CD4-positive, alpha-beta T cell treated with Interleukin-15 for 4 hours (primary cell): Measurements from ENCODE around the gene DNAJB13.
"Not testable (repeated sequence)": the region's sequence is repeated elsewhere in the genome, so short reads cannot be mapped to it uniquely, and the experiment has no call there.

Source experiments
- DNase-seq: peaks from one replicate; pipeline ENCODE4 v3.0.0-alpha.2; 2020; ENCODE audit warnings: low spot score

The DNAJB13 gene, protein sequence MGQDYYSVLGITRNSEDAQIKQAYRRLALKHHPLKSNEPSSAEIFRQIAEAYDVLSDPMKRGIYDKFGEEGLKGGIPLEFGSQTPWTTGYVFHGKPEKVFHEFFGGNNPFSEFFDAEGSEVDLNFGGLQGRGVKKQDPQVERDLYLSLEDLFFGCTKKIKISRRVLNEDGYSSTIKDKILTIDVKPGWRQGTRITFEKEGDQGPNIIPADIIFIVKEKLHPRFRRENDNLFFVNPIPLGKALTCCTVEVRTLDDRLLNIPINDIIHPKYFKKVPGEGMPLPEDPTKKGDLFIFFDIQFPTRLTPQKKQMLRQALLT

DNA sequence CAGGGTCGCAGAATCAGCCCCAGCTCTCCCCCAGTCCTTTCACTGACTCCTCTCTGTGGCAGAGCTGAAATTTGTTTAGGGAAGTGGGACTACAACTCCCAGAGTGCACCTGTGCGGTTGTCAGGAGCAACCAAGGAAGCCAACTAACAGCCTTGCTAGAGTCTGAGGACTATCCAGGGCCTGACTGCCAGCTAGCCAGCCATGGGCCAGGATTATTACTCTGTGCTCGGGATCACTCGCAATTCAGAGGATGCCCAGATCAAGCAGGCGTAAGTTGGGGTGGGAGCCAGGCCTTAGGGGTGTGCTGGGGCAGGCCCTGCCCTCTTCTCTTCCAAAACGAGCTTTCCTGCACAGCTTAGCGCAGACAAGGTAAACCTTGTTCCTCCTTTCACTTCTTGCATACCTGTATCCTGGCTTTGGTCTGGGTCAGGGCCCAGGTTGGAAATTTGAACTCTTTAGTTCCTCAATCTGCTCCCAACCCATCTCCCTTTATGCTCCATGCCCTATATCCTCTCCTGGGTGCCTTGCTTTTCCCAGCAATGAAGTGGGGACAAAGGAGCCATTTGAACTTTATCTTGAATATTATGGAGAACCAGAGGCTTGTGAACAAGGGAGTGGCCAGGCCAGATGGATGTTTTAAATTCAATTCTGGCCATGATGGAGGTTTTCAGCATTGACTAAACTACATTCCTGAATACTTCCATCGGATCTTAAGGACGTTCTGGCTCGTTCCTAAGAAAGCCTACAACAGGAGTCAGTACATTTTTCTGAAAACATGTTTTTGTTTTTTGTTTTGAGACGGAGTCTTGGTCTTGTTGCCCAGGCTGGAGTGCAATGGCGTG is at the start of gene DNAJB13:
TSS of gene DNAJB13 (plus strand) at position 158 of the 842 bp plus-strand sequence. CDS start at position 202, 44 bp downstream.
- DNase-seq = no peak

DNA sequence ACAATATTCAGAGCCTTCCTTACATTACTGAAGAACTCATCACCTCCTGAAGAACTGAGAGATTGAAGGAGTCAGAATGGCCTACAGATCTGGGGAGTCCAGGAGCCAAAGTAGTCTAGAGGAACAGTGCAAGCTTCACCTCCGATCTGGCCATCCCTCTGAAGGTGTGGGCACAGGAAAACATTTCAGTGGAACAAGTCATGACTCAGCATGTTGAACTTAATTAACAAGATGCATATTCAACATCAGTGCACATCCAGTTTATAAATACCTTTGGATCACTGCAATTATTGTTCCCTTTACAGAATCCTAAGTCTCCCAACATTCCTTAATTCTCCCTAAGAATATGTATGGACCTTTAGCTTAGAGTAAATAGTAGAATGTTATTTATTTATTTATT is 48.5 kb upstream of the DNAJB13 start:
- DNase-seq = no peak

DNA sequence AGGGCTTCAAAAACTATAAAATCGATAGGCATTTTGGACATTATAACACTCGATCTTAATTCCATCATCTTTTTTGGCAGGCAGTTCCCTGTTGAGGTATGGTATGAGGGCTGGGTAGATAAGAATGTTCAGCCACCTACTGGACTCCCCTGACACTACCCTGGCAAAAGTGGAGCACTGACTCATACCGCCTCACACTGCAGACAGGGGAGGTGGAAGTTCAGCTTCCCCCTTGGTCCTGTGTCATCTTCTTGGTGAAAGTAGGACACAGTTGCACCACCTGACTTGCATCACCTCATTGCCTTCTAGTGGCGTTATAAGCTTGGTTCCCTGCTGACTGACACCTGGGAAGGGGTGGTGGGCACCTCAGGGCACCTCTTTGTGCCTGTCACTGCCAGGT is 43.6 kb upstream of the DNAJB13 start:
- peak; percentile 1 for DNase-seq

DNA sequence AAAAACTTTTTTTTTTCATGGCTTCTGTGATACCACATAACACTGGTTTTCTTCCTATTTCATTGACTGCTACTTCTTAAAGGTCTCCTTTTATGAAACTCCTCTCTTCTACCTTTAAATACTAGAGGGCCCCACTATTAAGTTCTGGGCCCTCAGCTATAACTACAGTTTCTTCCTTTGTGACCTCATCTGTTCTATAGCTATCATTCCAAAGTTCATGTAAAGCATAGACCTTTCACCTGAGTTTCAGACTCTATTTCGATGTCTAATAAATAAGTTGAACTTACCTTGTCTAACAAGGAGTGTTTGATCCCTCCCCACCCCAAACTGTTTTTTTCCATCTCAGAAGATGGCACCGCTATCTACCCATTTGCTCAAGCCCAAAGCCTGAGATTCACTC is 38.8 kb upstream of the DNAJB13 start:
- no peak for DNase-seq

DNA sequence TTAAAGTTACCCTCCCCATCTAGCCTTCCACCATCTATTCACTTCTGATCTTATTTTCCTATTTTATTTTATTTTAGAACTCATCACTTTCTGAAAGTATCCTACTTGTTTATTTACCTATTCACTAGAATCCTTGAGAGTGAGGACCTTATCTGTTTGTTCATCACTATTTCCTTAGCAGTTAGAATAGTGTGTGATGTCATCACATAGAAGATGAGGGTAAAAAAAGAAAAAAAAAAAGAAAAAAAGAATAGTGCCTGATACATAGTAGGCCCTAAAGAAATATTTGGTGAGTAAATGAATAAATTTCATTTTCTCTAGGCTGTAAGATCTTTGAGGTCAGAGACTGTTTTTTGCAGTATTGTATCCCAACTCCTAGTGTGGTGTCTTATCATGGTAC is 37.4 kb upstream of the DNAJB13 start:
- DNase-seq = no peak

DNA sequence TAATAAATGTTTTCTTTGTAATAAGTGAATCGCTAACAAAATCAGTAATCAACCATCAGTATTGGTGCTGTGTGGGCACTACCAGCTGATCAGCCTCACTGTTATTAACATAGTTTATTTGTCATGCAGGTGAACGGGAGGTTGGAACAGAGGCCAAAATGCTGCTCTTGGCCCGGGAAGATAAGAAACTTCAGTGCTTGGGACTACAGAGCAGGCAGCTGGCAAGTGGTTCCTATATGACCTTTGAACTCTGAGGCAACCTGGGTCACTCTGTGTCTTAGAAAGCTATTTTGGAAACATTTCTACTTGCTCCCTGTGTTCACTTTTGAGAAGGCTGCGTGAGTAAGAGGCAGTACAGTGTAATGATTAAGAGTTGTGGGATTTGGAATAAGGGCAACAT is 36.5 kb upstream of the DNAJB13 start:
- DNase-seq = no peak

DNA sequence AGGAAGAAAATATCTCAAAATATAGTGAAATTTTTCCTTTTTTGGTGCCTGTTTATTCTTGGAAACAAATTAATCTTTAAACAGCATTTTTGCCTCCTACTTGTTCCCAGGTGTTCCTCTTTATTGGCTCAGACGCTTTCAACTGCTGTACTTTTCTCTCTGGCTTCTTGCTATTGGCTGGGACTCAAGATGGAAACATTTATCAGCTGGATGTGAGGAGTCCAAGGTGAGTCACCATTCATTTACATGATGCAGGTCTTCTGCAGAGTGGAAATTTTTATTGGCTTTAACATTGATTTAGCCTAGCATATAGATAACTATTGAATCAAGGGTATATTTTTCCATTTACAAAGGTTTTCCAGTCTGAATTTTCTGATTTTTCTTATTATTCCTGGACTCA is 34.4 kb upstream of the DNAJB13 start:
- DNase-seq = no peak

DNA sequence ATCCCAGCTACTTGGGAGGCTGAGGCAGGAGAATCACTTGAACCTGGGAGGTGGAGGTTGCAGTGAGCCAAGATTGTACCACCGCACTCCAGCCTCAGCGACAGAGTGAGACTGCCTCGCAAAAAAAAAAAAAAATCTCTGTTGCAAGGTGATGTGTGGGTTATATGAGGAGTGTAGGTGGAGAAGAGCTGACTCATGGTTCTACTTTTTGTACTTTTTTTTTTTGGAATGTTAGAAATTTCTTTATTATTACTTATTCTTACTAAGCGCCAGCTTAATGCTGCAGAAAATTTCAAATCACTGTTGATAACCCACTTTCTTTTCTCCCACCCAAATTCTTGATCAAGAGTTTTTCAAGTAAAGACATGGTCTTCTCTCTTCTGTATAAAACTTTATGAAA is 29.6 kb upstream of the DNAJB13 start:
- DNase-seq = no peak

DNA sequence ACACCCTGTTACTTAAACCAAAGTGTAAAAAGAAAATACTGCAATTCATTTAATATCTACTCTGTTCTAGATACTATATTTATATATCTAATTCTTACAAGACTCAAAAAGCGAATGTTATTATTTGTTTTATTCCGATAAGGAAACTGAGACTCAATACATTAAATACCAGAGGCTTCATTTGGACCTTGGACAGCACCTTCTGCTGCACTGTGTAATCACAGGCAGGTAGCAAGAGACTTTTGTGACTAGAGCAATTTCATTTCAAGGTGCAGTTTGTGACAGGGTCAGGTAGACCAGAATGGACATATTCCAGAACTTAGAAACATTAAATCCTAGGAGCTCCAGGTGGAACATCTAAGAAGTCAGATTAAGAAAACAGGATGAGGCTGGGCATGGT is 21.4 kb upstream of the DNAJB13 start:
- no peak for DNase-seq

DNA sequence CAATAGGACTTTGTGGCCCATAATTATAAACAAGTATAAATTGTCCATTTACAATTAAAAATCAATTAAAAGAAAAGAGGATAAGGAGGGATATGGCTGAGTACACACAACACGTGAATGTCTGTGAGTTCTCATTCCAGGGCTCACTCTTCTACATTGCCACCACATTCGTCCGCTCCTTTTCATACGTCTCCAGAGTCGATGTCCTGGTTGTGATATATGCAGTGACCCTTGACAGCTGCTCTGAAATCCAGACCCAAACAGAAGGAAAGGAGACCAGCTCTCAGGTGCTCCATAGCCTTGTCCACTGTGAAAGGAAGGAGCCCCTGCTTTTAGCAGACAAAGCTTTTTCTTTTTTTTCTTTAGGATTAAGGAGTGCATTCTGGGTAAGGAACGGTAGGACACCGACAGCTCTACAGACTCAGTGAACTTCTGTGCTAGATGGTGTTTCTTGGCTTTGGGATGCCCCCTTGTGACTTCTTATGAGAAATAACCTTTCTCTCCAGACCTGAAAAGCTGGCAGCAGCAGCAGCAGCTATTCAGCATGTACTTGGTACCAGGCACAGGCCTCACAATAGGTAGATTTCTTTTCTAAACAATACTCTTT is 19.7 kb upstream of the DNAJB13 start:
- DNase-seq = no peak

DNA sequence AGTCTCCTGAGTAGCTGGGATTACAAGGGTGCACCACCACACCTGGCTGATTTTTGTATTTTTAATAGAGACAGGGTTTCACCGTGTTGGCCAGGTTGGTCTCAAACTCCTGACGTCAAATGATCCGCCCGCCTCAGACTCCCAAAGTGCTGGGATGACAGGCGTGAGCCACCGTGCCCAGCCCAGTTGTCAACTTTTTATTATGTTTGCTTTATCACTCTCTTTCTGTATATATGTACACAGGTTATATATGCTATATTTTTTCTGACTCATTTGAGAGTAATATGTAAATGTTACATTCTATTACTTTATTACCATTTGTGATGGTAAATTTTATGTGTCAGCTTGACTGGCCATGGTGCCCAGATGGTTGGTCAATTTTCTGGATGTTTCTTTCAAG is 18.9 kb upstream of the DNAJB13 start:
- no peak for DNase-seq

DNA sequence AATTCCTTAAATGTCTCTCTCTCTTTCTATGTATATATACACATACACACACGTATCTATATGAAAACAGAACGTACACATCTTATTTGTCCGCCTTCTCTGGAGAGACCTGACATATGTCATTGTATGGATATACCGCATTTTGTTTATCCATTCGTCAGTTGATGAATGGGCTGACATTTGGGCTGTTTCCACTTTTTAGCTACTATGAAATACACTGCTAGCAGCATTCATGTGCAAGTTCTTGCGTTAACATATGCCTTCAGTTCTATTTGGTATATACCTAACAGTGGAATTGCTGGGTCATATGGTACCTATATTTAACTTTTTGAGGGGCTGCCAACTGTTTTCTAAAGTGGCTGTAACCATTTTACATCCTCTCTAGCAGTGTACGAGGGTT is 18.0 kb upstream of the DNAJB13 start:
- DNase-seq = no peak

DNA sequence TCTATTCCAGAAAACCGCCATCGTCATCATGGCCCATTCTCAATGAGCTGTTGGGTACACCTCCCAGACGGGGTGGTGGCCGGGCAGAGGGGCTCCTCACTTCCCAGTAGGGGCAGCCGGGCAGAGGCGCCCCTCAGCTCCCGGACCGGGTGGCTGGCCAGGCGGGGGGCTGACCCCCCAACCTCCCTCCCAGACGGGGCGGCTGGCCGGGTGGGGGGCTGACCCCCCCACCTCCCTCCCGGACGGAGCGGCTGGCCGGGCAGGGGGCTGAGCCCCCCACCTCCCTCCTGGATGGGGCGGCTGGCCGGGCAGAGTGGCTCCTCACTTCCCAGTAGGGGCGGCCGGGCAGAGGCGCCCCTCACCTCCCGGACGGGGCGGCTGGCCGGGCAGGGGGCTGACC is 14.8 kb upstream of the DNAJB13 start:
- DNase-seq = not testable (repeated sequence)

DNA sequence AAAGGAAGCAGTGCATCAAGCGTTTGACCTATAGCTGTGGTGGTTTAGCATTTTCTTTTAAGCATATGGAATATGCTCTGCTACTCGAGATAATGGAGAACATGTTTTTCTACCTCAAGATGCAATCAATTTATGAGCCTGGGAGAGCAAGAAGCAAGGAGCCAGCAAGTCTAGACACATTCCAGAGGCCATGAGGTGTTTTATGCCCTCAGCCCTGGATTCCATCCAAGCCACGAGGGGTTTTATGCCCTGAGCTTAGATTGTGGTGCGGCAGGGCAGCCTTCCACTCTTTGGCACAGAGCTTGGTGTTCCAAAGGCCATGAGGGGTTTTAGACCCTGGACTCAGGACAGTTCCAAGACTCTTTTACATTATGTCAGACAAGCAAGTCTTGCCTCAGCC is 11.7 kb upstream of the DNAJB13 start:
- no peak for DNase-seq

DNA sequence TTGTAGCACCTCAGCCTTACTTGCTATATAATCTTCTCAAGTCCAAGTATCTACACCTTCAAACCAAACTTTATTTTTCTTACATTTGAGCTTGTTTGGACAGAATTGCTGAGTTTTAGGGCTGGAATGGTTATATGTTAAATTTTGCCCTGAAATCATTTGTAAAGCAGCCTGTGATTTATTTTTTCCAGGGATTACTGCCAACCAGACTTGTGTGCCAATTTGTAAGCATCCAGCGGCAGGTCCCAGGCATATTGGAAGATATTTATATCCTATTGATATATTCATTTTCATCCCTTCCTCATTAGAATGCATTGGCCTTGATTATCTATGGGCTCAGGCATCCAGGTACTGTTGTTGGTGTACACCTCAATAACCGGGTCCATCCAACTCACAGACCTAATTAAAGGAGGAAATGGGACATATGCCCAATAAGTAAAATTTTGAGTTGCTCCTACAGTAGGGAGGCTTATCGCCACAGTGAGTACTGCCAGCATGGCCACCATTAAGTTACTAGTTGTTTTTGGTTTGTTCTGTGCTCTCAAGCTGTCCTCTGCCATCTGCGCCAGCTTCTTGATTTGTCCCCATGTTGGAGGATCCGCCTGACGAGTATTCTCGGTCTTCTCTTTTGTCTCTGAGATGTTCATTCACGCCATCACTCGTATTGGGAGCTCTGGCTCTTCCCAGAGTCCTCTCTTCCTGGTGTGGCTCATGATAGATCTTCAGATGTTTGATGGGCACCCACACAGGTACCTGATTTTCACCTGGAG is 9.8 kb upstream of the DNAJB13 start:
- no peak for DNase-seq

DNA sequence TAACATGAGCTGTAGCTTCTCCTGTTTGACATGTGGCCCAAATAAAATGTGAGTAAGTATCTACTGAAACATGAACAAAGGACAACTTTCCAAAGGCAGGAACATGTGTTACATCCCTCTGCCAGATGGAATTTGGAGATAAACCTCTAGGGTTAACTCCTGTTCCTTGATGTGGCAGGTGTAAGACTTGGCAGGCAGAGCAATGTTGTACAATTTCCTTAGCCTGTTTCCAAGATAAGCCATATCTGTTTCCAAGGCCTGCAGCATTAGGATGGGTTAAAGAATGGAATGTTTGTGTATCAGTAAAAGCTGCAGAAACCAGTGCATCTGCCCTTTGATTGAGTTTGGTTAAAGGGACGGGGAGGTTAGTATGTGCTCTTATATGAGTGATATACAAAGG is 8.8 kb upstream of the DNAJB13 start:
- no peak for DNase-seq

DNA sequence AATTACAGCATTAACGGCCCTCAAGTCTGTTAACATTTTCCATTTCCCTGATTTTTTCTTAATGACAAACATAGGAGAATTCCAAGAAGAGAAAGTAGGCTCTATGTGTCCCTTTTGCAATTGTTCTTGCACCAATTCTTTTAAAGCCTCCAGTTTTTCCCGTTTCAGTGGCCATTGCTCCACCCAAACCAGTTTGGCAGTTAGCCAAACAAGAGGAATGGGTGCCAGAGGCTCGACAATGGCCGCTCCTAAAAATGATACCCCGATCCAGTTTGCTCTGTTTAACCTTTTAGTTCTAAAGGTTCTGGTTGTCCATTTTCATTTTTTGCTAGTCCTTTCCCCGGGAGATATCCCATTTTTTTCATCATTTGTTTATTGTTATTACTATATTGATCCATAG is 6.7 kb upstream of the DNAJB13 start:
- DNase-seq = no peak

DNA sequence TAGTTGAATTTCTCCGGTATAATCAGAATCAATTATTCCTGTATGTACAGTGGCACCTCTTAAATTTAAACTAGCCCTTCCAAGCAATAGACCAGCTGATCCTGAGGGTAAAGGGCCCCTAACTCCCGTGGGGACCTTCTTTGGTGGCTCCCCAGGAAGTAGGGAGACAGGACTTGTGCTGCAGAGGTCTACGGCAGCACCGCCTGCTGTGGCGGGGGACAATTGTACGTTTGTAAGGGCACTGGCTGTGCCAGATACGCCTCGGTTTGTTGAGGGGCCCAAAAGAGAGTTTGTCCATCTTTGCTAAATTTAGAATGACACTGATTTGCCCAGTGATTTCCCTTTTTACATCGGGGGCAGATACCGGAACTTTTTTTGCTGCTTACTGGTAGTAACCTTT is 5.9 kb upstream of the DNAJB13 start:
- DNase-seq = no peak

DNA sequence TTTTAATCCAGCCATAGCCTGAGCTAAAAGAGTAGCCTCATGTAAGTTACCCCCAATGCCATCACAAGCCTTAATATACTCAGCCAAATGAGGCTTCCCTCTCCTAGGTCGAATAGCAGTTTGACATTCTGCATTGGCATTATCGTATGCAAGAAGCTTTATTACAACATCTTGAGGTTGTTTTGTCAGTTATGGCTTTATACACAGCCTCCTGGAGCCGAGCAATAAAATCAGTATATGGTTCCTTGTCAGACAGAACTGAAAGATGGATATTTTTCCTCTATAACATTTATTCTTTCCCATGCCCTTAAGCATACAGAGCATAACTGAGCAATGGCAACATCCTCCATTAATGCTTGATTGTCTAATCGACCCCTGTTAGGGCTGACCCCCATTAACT is 5.4 kb upstream of the DNAJB13 start:
- DNase-seq = no peak

DNA sequence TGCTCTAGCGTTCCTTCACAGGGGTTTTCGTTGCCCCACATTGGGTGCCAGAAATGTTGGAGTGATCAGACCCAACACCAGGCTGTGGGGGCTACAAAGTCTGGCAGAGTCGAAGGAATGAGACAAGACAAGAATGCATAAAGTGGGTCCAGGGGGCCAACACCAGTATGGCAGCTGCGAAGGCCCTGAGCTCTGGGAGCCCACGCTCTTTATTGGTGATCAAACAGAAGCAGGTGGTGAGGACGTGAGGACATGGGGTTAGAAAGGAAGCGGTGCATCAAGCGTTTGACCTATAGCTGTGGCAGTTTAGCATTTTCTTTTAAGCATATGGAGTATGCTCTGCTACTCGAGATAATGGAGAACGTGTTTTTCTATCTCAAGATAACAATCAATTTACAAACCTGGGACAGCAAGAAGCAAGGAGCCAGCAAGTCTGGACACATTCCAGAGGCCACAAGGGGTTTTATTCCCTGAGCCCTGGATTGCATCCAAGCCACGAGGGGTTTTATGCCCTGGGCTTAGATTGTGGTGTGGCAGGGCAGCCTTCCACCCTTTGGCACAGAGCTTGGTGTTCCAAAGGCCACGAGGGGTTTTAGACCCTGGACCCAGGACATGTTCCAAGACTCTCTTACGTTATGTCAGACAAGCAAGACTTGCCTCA is 3.9 kb upstream of the DNAJB13 start:
- no peak for DNase-seq

DNA sequence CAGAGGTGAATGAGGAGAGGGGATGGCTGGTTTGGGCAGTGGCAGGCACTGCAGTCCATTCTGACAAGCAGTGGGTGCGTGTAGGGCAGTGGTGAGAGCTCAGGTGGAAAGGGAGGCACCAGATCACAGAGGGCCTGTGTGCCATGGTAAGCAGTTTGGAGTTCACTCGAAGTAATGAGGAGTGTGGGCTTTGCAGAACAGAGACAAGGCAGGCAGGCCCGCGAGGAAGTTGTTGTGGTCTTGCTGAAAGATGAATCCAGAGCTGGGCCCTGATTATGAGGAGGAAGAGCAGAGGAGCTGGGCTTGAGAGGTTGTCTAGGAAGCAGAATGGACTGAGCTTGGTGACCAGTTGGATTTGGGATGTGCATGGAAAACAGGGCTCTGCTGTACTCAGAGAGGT is 1.6 kb upstream of the DNAJB13 start:
- no peak for DNase-seq

DNA sequence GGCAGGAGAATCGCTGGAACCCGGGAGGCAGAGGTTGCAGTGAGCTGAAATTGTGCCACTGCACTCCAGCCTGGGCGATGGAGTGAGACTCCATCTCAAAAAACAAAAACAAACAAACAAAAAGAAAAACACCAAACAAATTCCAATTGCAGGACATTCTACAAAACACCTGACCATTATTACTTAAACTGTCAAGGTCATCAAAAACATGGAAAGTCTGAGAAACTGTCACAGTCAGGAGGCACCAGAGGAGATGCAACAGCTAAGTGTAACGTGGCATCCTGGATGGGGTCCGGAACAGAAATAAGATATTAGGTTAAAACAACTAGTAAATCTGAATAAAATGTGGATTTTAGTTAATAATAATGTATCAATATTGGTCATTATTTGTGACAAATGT is 914 bp upstream of the DNAJB13 start:
- DNase-seq = no peak
